Kidney (tissue), 14 donors: ENCODE data around the gene NFU1. TPM values are rescaled to one million over a fixed set of nuclear protein-coding genes. Genes with fewer than 3 reads are reported as not detected.
"Not testable (repeated sequence)": the region's sequence is repeated elsewhere in the genome, so short reads cannot be mapped to it uniquely, and the experiment has no call there.

Experiments
- DNase-seq, 5 donors: peaks; one replicate each; pipeline ENCODE4 v3.0.0-alpha.2; 2013 to 2020
- FAIRE-seq: peaks from 2 replicates; lab custom pipeline; 2012; peaks lifted over from hg19 to GRCh38; lab: Jason Lieb, UNC
- H3K27ac ChIP-seq, 2 donors: one replicate each; pipeline ENCODE4 v1.7.0; 2013; ENCODE audit warnings: low read depth in 2 of 2, low read length in 2 of 2, inconsistent platforms in 1 of 2
- H3K27me3 ChIP-seq: one replicate; pipeline ENCODE4 v1.7.1; 2013; ENCODE audit warnings: low read length, inconsistent platforms; ENCODE audit not compliant: control insufficient read depth, insufficient read depth
- H3K36me3 ChIP-seq, 3 donors: one replicate each; pipeline versions ENCODE4 v1.7.0 to v1.7.1; 2013; ENCODE audit warnings: low read length in 3 of 3, control low read depth in 1 of 3, inconsistent platforms in 1 of 3; ENCODE audit not compliant: insufficient read depth in 3 of 3, control insufficient read depth in 2 of 3
- H3K4me1 ChIP-seq, 3 donors: one replicate each; pipeline versions ENCODE4 v1.7.0 to v1.7.1; 2013; ENCODE audit warnings: low read length in 3 of 3, inconsistent platforms in 1 of 3, low read depth in 1 of 3; ENCODE audit not compliant: control insufficient read depth in 2 of 3, insufficient read depth in 2 of 3
- H3K4me3 ChIP-seq, 3 donors: one replicate each; pipeline versions ENCODE4 v1.7.0 to v1.8.1; 2013; ENCODE audit warnings: low read length in 3 of 3, control low read depth in 1 of 3, inconsistent platforms in 1 of 3
- H3K9ac ChIP-seq, 3 donors: one replicate each; pipeline versions ENCODE4 v1.7.0 to v1.7.1; 2013; ENCODE audit warnings: low read length in 3 of 3, control low read depth in 1 of 3, inconsistent platforms in 1 of 3
- H3K9me3 ChIP-seq, 3 donors: one replicate each; pipeline versions ENCODE4 v1.7.0 to v1.7.1; 2013; ENCODE audit warnings: low read length in 3 of 3, control low read depth in 1 of 3, inconsistent platforms in 1 of 3; ENCODE audit not compliant: control insufficient read depth in 2 of 3, insufficient read depth in 1 of 3
- CTCF ChIP-seq: IDR thresholded peaks from 3 replicates; pipeline ENCODE4 v1.5.1; 2012; ENCODE audit warnings: mild to moderate bottlenecking, moderate library complexity, borderline replicate concordance; ENCODE audit not compliant: insufficient read depth; ENCODE audit errors: extremely low read depth
- intact Hi-C: fragments of 100-400 bp; cut with DNase I; formaldehyde crosslinking; loops from one replicate; pipeline ENCODE4 v1.11.1; 2022
- polyA plus RNA-seq: library from polyadenylated mRNA; stranded (reverse); fragments of 350-450 nt; fragmentation: Illumina TruSeq; extraction: RNeasy Lipid Tissue Mini Kit (QIAGEN cat#74804); gene quantifications from one replicate; pipeline ENCODE4 v1.2.3, GENCODE V29; 2014; ENCODE audit warnings: low read depth, low replicate concordance; ENCODE audit not compliant: insufficient read depth
- total RNA-seq: library from RNA; stranded (reverse); fragmentation: NEBNext Ultra II Directional; extraction: Animal tissue kit (Norgen Biotek cat#: 25700); gene quantifications from one replicate; pipeline ENCODE4 v1.2.1, GENCODE V29; 2021
- donor health status: control.
- donor health status: control.
- donor health status: control.
- donor health status: control.
- donor health status: control.
- donor health status: DM: yes; HTN: yes; CAD: no.
- donor health status: Normal renal cell carcinoma (clear cell type).

The NFU1 gene
- total and polyA plus RNA-seq, 2 donors from 2014 or later = 40.2 to 120 TPM

- no peak for FAIRE-seq
- no peaks in the 10 kb centered on the region for H3K9me3 ChIP-seq
- no peak overlapping the region for H3K27ac ChIP-seq
- no peaks in the 10 kb centered on the region for H3K27me3 ChIP-seq
- peaks cover 3 to 12% (median 3%) of the 10 kb centered on the region in 3 donors for H3K36me3 ChIP-seq
- no peak overlapping the region for H3K9ac ChIP-seq
- no peak overlapping the region for H3K4me3 ChIP-seq
- intact Hi-C loops = no loop called here
- DNase-seq = no peak
- TF ChIP-seq CTCF = no peak
- H3K4me1 ChIP-seq = peaks cover 0 to 5% (median 0%) of the 10 kb centered on the region in 3 donors
These were observed 12.8 kb downstream of the NFU1 start for GRCh38 chr2:69424419-69424818.

- no peak for DNase-seq
These were observed 15.0 kb downstream of the NFU1 start for GRCh38 chr2:69422198-69422597.

GRCh38 chr2:69419111-69419510 is 18.1 kb downstream of the NFU1 start:
- H3K36me3 ChIP-seq = not testable (repeated sequence)

More at GRCh38 chr2:69422198-69422597, 15.0 kb downstream of the NFU1 start:
- TF ChIP-seq CTCF = no peak
- no peak overlapping the region for H3K9ac ChIP-seq
- intact Hi-C loops = no loop called here
- FAIRE-seq = peak; percentile 53
- no peak overlapping the region for H3K27ac ChIP-seq
- no peak overlapping the region for H3K4me3 ChIP-seq
- peaks cover 3 to 8% (median 3%) of the 10 kb centered on the region in 3 donors for H3K36me3 ChIP-seq
- H3K27me3 ChIP-seq = no peaks in the 10 kb centered on the region
- no peaks in the 10 kb centered on the region for H3K4me1 ChIP-seq
- H3K9me3 ChIP-seq = no peaks in the 10 kb centered on the region

GRCh38 chr2:69416147-69416546 is 21.1 kb downstream of the NFU1 start:
- Histone ChIP-seq H3K36me3 (peaks cover 0 to 4% (median 3%) of the 10 kb centered on the region in 3 donors), H3K27ac (no peak overlapping the region), H3K9me3 (no peaks in the 10 kb centered on the region), H3K4me3 (no peak overlapping the region), H3K4me1 (no peaks in the 10 kb centered on the region), H3K27me3 (no peaks in the 10 kb centered on the region), H3K9ac (no peak overlapping the region)
- FAIRE-seq (peak; percentile 93), DNase-seq (no peak)
- intact Hi-C loops = no loop called here
- no peak for TF ChIP-seq CTCF

More at GRCh38 chr2:69419111-69419510, 18.1 kb downstream of the NFU1 start:
- H3K27me3 ChIP-seq, H3K9me3 ChIP-seq, FAIRE-seq, intact Hi-C loops, H3K4me1 ChIP-seq, DNase-seq, H3K4me3 ChIP-seq, H3K9ac ChIP-seq, H3K27ac ChIP-seq: not testable (repeated sequence)
